ENCODE measurements around the gene PPME1. TPM values are rescaled to one million over a fixed set of nuclear protein-coding genes. Genes with fewer than 3 reads are reported as not detected.

The PPME1 gene
- polyA plus RNA-seq, 3 donors: 13.3 to 21.7 (median 18.8) TPM

Other genes starting within 250 kb of the PPME1 start
- gene DNAJB13, start 220.3 kb upstream of the PPME1 start, polyA plus RNA-seq: under 1 TPM in 1 of 3 donors, not detected in 2; 0.51 TPM
- gene UCP2, start 188.4 kb upstream of the PPME1 start, polyA plus RNA-seq: 10 to 100 TPM; 21.4 to 86.4 (median 72.2) TPM
- under 1 TPM; 0.48 to 0.80 (median 0.67) TPM for gene UCP3, start 162.2 kb upstream of the PPME1 start, polyA plus RNA-seq
- 10 to 100 TPM in 1 of 3 donors, 1 to 10 TPM in 2; 4.8 to 10.0 (median 7.2) TPM for gene C2CD3, start 287 bp upstream of the PPME1 start, polyA plus RNA-seq
- gene P4HA3, start 140.4 kb downstream of the PPME1 start, polyA plus RNA-seq: under 1 TPM; 0.10 to 0.67 (median 0.45) TPM
- gene PGM2L1, start 227.1 kb downstream of the PPME1 start, polyA plus RNA-seq: 1 to 10 TPM in 2 of 3 donors, under 1 TPM in 1; 0.65 to 3.2 (median 1.7) TPM